ENCODE measurements around the gene CDH26.

Gene CDH26

DNA sequence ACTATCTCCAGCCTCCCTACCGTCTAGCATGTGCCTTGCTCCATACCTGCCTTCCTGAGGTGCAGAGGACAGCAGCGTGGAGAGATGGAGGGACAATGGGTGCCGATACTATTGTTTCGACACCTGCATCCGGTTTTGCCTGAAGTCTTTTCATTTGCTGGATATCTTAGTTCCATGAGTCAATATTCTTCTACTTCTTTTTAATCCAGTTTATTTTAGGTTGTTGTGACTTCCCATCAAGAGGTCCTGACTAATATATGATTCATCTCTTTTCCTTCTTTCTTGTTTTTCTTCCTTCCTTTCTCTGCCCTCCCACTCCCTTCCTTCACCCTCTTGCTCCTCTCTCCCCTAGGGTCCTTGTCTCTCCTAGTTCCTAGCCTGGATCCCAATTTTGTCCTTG, 91.4 kb downstream of the CDH26 start:
- no peaks in the 10 kb centered on the region for H3K36me3 ChIP-seq (ENCODE audit: control insufficient read depth in 1 of 2, insufficient read depth in 2 of 2, low read length in 2 of 2)
- H3K4me3 ChIP-seq (ENCODE audit: low read depth in 1 of 2, low read length in 2 of 2): no peak overlapping the region
- no peak overlapping the region for H3K27ac ChIP-seq (ENCODE audit: low read length)
- peaks cover 0 to 4% of the 10 kb centered on the region in 2 donors for H3K4me1 ChIP-seq (ENCODE audit: control insufficient read depth in 1 of 2, insufficient read depth in 2 of 2, low read length in 2 of 2)
- H3K9me3 ChIP-seq (ENCODE audit: control insufficient read depth in 1 of 2, low read length in 2 of 2): no peaks in the 10 kb centered on the region
- H3K27me3 ChIP-seq (ENCODE audit: low read depth, low read length): peaks cover 7% of the 10 kb centered on the region

DNA sequence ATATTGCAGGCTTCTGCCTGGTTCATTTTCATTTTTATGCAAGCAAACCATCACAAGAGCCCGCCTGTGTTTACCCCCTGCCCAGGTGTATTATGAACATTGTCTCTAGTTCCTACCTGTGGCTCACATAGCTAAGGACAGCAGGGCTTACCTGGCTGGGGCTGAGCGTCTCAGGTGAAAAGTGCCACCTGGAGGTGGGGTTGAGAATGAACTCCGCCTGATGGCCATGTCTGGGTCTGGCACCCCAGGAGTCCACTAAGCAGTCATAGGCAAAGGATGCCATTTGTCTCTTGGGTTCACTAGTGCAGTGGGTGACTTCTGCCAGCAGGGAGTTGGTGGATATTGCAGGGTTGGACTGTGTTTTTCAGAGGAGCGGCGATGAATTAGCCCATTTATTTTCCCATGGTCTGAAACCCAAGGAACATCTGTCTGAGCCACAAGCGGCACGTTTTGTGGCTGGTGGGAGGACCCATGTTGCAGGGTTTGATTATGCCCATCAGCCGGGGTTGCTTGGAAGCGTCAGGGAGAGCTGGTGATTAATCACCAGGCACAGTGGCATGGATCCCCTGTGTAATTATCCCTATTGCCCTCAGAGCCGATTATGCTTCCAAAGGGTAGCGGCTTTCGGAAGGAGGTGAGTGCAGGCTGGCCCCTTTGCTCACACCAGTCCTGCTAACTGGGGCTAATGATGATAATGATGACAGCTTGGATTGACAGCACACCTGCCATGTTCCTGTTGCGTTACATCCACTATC, 92.1 kb downstream of the CDH26 start:
- no peak overlapping the region for H3K4me3 ChIP-seq (ENCODE audit: low read depth in 1 of 2, low read length in 2 of 2)
- H3K9me3 ChIP-seq (ENCODE audit: control insufficient read depth in 1 of 2, low read length in 2 of 2): no peaks in the 10 kb centered on the region
- H3K27ac ChIP-seq (ENCODE audit: low read length): no peak overlapping the region
- peaks cover 7% of the 10 kb centered on the region for H3K27me3 ChIP-seq (ENCODE audit: low read depth, low read length)
- peaks cover 0 to 4% of the 10 kb centered on the region in 2 donors for H3K4me1 ChIP-seq (ENCODE audit: control insufficient read depth in 1 of 2, insufficient read depth in 2 of 2, low read length in 2 of 2)
- no peaks in the 10 kb centered on the region for H3K36me3 ChIP-seq (ENCODE audit: control insufficient read depth in 1 of 2, insufficient read depth in 2 of 2, low read length in 2 of 2)

DNA sequence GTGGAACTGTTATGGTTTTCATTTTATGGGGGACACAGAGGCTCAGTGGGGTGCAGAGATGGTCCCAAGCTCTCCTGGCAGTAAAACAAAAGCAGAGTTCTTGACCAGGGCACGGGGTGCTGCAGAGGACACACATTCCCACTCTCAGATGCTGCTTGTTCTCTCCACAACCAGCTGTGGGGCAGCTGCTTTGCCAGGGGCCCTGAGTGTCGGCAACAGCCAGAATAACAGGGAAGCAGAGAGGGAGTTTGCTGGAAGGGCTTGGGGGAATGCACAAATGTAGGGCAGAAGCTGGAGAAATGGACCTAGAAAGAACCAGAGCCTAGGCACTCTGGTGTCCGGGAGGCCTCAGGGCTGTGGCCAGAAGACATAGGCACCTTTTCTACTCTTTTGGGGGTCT, 93.7 kb downstream of the CDH26 start:
- Histone ChIP-seq H3K4me1 (ENCODE audit: control insufficient read depth in 1 of 2, insufficient read depth in 2 of 2, low read length in 2 of 2) (peaks cover 0 to 4% of the 10 kb centered on the region in 2 donors), H3K9me3 (ENCODE audit: control insufficient read depth in 1 of 2, low read length in 2 of 2) (no peaks in the 10 kb centered on the region), H3K36me3 (ENCODE audit: control insufficient read depth in 1 of 2, insufficient read depth in 2 of 2, low read length in 2 of 2) (no peaks in the 10 kb centered on the region), H3K27ac (ENCODE audit: low read length) (no peak overlapping the region), H3K4me3 (ENCODE audit: low read depth in 1 of 2, low read length in 2 of 2) (no peak overlapping the region), H3K27me3 (ENCODE audit: low read depth, low read length) (peaks cover 7% of the 10 kb centered on the region)

DNA sequence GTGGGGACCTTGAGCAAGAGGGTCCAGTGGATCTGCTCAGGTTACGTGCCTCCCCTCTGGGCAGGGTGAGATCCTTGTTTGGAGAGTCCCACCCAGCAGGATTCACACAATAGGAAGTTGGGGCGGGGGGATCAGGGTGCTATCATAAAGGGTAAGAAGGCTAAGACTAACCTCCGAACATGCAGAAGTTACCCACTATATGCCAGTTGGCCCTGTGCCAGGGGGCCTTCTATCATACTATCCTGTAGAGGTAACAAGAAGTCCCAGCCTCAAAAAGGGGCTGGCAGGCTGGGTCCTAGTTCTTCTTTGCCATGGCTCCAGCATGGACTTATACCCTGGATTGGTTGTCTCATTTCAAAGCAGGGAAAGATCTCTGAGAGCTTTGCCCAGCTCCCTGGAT, 94.1 kb downstream of the CDH26 start:
- H3K9me3 ChIP-seq (ENCODE audit: control insufficient read depth in 1 of 2, low read length in 2 of 2): no peaks in the 10 kb centered on the region
- no peak overlapping the region for H3K27ac ChIP-seq (ENCODE audit: low read length)
- no peaks in the 10 kb centered on the region for H3K36me3 ChIP-seq (ENCODE audit: control insufficient read depth in 1 of 2, insufficient read depth in 2 of 2, low read length in 2 of 2)
- H3K4me1 ChIP-seq (ENCODE audit: control insufficient read depth in 1 of 2, insufficient read depth in 2 of 2, low read length in 2 of 2): peaks cover 0 to 4% of the 10 kb centered on the region in 2 donors
- H3K4me3 ChIP-seq (ENCODE audit: low read depth in 1 of 2, low read length in 2 of 2): no peak overlapping the region
- peaks cover 7% of the 10 kb centered on the region for H3K27me3 ChIP-seq (ENCODE audit: low read depth, low read length)

DNA sequence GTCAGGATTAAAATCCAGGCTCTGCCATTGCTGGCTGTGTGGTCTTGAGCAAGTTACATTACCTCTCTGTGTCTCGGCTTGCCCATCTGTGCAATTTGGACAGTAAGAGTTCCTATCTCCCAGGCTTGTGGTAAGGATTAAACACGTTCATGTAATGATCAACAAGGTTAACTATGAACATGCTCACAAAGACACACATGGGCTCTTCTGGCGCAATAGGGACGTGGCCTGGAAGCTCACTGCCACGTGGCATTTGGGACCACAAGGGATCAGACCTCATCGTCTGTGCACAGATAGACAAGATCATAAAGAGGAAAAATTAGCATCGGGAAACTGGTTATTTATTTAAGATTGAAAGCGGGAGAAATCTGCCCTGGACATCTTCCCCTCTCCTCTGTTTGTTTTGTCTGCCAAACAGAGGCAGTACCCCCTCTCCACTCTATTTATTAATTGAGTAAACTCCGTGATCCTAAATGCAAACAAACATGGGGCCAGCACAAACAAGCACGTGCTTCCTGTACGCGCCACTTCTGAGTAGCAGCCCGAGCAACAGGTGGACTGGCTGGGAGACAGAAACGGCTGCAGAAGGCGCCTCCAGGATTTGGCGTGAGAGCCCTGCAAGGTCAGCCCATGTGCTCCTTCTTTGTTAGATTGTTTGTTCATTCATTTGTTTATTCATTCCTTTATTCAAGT, 95.0 kb downstream of the CDH26 start:
- Histone ChIP-seq H3K4me3 (ENCODE audit: low read depth in 1 of 2, low read length in 2 of 2) (no peak overlapping the region), H3K36me3 (ENCODE audit: control insufficient read depth in 1 of 2, insufficient read depth in 2 of 2, low read length in 2 of 2) (no peaks in the 10 kb centered on the region), H3K4me1 (ENCODE audit: control insufficient read depth in 1 of 2, insufficient read depth in 2 of 2, low read length in 2 of 2) (peaks cover 0 to 8% of the 10 kb centered on the region in 2 donors), H3K27ac (ENCODE audit: low read length) (no peak overlapping the region), H3K27me3 (ENCODE audit: low read depth, low read length) (peaks cover 7% of the 10 kb centered on the region), H3K9me3 (ENCODE audit: control insufficient read depth in 1 of 2, low read length in 2 of 2) (no peaks in the 10 kb centered on the region)

DNA sequence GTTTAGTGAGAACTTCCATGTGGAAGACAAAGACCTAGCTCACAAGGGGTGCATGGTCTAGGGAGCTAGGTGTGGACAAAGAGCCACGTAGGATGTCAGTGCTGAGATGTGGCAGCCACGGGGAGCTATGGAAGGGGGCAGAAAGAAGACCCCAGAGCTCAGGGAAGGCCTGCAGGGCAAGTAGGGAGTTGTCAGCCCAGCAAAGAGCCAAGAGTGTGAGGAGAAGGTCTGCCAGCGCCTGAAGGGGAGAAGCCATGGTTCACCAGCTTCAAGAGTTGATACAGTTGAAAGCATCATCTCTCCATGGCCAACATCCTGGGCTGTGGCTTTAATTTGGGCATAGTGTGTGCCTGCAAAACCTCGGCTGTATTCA, 95.6 kb downstream of the CDH26 start:
- Histone ChIP-seq H3K4me1 (ENCODE audit: control insufficient read depth in 1 of 2, insufficient read depth in 2 of 2, low read length in 2 of 2) (peaks cover 0 to 8% of the 10 kb centered on the region in 2 donors), H3K27ac (ENCODE audit: low read length) (no peak overlapping the region), H3K27me3 (ENCODE audit: low read depth, low read length) (peaks cover 7% of the 10 kb centered on the region), H3K36me3 (ENCODE audit: control insufficient read depth in 1 of 2, insufficient read depth in 2 of 2, low read length in 2 of 2) (no peaks in the 10 kb centered on the region), H3K9me3 (ENCODE audit: control insufficient read depth in 1 of 2, low read length in 2 of 2) (no peaks in the 10 kb centered on the region), H3K4me3 (ENCODE audit: low read depth in 1 of 2, low read length in 2 of 2) (no peak overlapping the region)

DNA sequence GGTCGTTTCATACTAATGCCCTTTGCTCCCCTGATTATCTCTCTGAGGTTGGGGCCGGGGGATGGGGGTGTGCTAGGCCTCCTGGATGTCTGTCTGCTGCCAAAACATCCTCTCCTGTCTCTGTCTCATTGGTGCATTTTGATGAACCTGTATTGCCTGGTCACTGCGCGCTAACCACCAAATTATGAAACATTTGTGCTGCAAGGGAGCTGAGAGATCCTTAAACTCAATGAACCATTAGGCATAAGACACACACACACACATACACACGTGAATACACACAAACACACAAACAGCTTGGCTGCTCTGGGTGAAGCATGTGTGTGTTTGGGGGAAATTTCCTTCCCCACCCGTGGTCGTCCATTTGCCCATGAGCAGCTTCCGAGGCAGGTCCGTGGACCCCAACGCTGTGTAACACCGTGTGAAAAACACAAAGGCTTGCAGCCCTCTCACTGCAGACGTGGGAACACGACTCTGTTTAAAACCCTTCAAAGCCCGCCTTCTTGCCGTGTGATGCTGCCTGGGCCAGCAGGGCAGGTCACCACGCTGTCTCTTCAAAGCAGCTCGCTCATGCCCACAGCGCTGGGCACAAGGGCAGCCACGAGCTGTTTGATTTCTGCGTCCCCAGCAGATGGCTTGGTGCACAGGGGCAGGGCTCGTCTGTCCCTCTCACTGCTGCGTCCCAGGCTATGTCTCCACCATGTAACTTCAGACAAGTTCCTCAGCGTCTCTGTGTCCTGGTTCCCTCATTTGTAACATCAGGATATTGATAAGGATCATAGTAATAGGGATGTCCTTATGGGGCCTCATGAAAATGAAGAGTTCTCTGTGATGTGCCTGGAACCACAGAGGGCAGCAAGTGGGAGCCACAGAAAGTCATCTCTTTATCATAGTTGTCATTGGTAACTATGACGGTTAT, 96.8 kb downstream of the CDH26 start:
- Histone ChIP-seq H3K4me1 (ENCODE audit: control insufficient read depth in 1 of 2, insufficient read depth in 2 of 2, low read length in 2 of 2) (peaks cover 0 to 8% of the 10 kb centered on the region in 2 donors), H3K9me3 (ENCODE audit: control insufficient read depth in 1 of 2, low read length in 2 of 2) (no peaks in the 10 kb centered on the region), H3K27me3 (ENCODE audit: low read depth, low read length) (peaks cover 7% of the 10 kb centered on the region), H3K36me3 (ENCODE audit: control insufficient read depth in 1 of 2, insufficient read depth in 2 of 2, low read length in 2 of 2) (no peaks in the 10 kb centered on the region), H3K27ac (ENCODE audit: low read length) (no peak overlapping the region), H3K4me3 (ENCODE audit: low read depth in 1 of 2, low read length in 2 of 2) (no peak overlapping the region)

DNA sequence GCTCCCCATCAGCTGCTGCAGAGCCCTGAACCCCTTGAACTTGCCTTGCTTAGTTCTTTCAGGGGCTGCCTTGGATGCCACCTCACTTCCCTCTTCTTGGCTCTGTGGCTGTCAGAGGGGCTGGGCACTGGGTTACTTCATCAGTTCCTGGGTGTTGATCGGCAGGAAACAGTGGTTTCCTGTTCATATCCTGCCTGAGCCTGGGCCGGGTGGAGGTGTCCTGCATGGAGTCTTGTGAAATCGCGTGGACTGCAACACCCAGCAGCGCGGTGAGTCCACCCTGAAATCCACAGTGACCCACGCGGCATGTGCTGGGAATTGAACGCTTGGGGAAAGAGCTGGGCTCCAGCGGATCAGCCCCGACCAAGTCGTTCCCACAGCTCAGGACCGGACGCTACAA, 97.5 kb downstream of the CDH26 start:
- no peaks in the 10 kb centered on the region for H3K9me3 ChIP-seq (ENCODE audit: control insufficient read depth in 1 of 2, low read length in 2 of 2)
- no peak overlapping the region for H3K27ac ChIP-seq (ENCODE audit: low read length)
- peaks cover 0 to 4% of the 10 kb centered on the region in 2 donors for H3K4me1 ChIP-seq (ENCODE audit: control insufficient read depth in 1 of 2, insufficient read depth in 2 of 2, low read length in 2 of 2)
- H3K27me3 ChIP-seq (ENCODE audit: low read depth, low read length): peaks cover 7% of the 10 kb centered on the region
- no peak overlapping the region for H3K4me3 ChIP-seq (ENCODE audit: low read depth in 1 of 2, low read length in 2 of 2)
- H3K36me3 ChIP-seq (ENCODE audit: control insufficient read depth in 1 of 2, insufficient read depth in 2 of 2, low read length in 2 of 2): no peaks in the 10 kb centered on the region

DNA sequence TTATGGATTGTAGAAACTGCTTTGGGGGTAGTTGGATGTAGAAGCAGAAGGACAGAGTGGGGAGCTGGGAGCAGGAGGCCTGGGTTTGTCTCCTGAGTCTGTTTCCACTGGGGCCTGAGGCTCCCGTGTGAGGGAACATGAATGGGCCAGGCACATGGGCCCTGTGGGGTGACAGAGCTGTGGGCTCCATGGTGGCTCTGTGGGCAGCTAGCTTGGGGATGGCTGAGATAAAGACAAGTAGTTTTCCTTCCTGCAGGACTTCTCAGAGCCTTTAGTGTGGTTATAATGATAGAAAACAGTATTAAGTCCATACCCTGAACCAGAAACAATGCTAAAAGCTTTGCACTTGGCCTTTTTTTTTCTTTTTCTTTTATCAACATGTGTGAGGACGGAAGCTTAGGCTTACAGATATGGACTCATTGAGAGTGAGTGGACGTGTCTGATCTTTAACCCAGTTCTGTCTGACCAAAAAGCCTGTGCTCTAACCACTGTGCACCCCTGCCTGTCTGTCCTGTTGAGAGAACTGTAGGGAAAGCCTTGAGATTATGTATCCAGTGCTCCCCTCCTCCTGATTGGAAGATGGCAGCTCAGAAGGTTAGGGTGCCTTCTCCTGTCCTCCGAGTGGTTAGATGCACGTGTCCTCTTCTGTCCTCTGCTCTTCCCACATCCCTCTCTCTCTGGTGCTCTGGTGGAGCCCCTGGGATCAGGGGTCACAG, 98.3 kb downstream of the CDH26 start:
- Histone ChIP-seq H3K4me3 (ENCODE audit: low read depth in 1 of 2, low read length in 2 of 2) (no peak overlapping the region), H3K4me1 (ENCODE audit: control insufficient read depth in 1 of 2, insufficient read depth in 2 of 2, low read length in 2 of 2) (peaks cover 0 to 4% of the 10 kb centered on the region in 2 donors), H3K36me3 (ENCODE audit: control insufficient read depth in 1 of 2, insufficient read depth in 2 of 2, low read length in 2 of 2) (no peaks in the 10 kb centered on the region), H3K9me3 (ENCODE audit: control insufficient read depth in 1 of 2, low read length in 2 of 2) (no peaks in the 10 kb centered on the region), H3K27me3 (ENCODE audit: low read depth, low read length) (peaks cover 7% of the 10 kb centered on the region), H3K27ac (ENCODE audit: low read length) (no peak overlapping the region)

DNA sequence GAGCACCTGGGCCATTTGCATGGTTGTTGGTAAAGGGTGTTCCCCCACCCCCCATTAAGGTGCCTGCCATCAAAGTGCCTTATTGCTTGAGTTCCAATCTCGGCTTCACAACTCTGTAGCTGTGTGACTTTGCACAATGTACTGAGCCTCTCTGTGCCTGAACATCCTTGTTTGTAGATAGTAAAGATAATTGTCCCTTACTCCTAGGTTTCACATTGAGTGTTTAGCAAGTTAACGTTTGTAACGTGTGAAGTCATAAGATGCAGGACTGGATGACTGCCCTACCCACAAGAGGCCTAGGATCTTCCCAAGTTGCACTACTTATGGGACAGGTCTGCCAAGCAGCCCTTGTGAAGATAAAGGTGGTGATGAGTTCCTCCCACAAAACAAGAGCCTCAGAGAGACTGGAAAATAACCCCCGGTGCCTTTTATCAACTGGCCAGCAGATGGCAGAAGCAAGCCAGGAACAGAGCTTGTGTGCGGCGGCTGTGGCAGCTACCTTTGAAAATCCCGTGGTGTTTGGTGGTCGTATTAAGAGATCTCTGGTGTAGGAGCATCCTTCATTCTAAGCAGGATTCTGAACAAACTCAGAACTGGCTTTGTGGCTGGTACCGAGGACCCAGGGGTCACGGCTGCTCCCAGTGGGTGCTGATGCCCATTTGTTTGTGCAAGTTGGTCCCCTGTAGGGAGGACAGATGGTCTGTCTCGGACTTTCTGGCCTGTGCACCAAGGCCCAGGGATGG, 99.1 kb downstream of the CDH26 start:
- Histone ChIP-seq H3K27ac (ENCODE audit: low read length) (no peak overlapping the region), H3K27me3 (ENCODE audit: low read depth, low read length) (peaks cover 7% of the 10 kb centered on the region), H3K4me1 (ENCODE audit: control insufficient read depth in 1 of 2, insufficient read depth in 2 of 2, low read length in 2 of 2) (peaks cover 0 to 4% of the 10 kb centered on the region in 2 donors), H3K9me3 (ENCODE audit: control insufficient read depth in 1 of 2, low read length in 2 of 2) (no peaks in the 10 kb centered on the region), H3K36me3 (ENCODE audit: control insufficient read depth in 1 of 2, insufficient read depth in 2 of 2, low read length in 2 of 2) (no peaks in the 10 kb centered on the region), H3K4me3 (ENCODE audit: low read depth in 1 of 2, low read length in 2 of 2) (no peak overlapping the region)

Measured in muscle layer of duodenum (tissue), 2 donors.